HG03103 (cell line): ENCODE results near the gene THRA.

ENCODE experiments used
- ATAC-seq: cut with Tn5 transposase; IDR thresholded peaks from one replicate; pipeline ENCODE4 v1.9.1; 2021; ENCODE audit warnings: low read depth; ENCODE audit not compliant: unreplicated experiment

Gene THRA

GRCh38 chr17:40075201-40075941 is 12.6 kb downstream of the THRA start:
- no peak for ATAC-seq

- no peak for ATAC-seq
Measured at GRCh38 chr17:40075942-40076498, 13.3 kb downstream of the THRA start.

GRCh38 chr17:40076591-40076990 is 13.8 kb downstream of the THRA start:
- ATAC-seq, result no peak

GRCh38 chr17:40079545-40079944 is 16.8 kb downstream of the THRA start:
- ATAC-seq, result no peak

GRCh38 chr17:40084477-40084876 is 21.7 kb downstream of the THRA start:
- ATAC-seq, result no peak

GRCh38 chr17:40086150-40087044 is 23.6 kb downstream of the THRA start:
- ATAC-seq, result no peak

- no peak for ATAC-seq
Measured at GRCh38 chr17:40087049-40087794, 24.5 kb downstream of the THRA start.

GRCh38 chr17:40087903-40088718 is 25.3 kb downstream of the THRA start:
- ATAC-seq, result no peak

- no peak for ATAC-seq
Measured at GRCh38 chr17:40089077-40089895, 26.5 kb downstream of the THRA start.

- ATAC-seq, result no peak
Measured at GRCh38 chr17:40090237-40091119, 27.7 kb downstream of the THRA start.

- ATAC-seq, result no peak
Measured at GRCh38 chr17:40091691-40092397, 29.1 kb downstream of the THRA start.

GRCh38 chr17:40092581-40092980 is 29.8 kb downstream of the THRA start:
- no peak for ATAC-seq

GRCh38 chr17:40093005-40093579 is 30.3 kb downstream of the THRA start:
- ATAC-seq, result no peak

GRCh38 chr17:40093580-40094201 is 30.9 kb downstream of the THRA start:
- no peak for ATAC-seq

- ATAC-seq, result no peak
Measured at GRCh38 chr17:40094874-40095273, 32.1 kb downstream of the THRA start.

GRCh38 chr17:40095351-40095943 is 32.7 kb downstream of the THRA start:
- ATAC-seq, result no peak
